Measurements from ENCODE around the gene TSACC. TPM values are rescaled to one million over a fixed set of nuclear protein-coding genes. Genes with fewer than 3 reads are reported as not detected.

The TSACC gene
- total and polyA plus RNA-seq, 9 of the 15 experiments (the other 6 are each of a cell fraction or from before 2014, with no cell fraction given): 0.45 to 7.4 (median 2.6) TPM

DNA sequence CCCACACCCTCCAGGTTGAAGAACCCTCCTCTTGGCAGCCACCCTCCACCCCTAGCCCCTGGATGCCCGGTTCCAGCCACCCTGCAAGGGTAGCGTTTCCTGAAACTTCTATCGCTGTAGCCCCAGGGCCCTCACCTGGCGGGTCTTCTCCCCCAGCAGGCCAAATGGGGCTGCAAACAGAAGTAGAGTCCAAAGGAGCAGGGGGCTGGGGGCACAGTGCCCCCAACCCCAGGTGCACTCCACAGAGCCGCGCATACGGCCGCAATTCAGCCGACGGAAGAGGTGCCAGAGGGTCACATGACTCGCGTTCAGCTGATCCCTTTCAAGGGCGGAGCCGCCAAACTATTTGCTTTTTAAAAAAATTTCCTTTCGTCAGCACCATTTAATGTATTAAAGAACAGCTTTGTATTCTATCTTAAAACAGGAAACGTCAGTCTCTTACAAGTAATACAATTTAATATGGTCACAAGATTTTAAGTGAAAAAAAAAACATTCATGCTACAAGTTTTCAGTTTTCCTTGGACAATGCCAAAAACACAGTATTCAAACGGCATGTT lies 42.9 kb upstream of the TSACC start, which contains the start of gene GLMP (continued):
- TF ChIP-seq, protein P1, sequence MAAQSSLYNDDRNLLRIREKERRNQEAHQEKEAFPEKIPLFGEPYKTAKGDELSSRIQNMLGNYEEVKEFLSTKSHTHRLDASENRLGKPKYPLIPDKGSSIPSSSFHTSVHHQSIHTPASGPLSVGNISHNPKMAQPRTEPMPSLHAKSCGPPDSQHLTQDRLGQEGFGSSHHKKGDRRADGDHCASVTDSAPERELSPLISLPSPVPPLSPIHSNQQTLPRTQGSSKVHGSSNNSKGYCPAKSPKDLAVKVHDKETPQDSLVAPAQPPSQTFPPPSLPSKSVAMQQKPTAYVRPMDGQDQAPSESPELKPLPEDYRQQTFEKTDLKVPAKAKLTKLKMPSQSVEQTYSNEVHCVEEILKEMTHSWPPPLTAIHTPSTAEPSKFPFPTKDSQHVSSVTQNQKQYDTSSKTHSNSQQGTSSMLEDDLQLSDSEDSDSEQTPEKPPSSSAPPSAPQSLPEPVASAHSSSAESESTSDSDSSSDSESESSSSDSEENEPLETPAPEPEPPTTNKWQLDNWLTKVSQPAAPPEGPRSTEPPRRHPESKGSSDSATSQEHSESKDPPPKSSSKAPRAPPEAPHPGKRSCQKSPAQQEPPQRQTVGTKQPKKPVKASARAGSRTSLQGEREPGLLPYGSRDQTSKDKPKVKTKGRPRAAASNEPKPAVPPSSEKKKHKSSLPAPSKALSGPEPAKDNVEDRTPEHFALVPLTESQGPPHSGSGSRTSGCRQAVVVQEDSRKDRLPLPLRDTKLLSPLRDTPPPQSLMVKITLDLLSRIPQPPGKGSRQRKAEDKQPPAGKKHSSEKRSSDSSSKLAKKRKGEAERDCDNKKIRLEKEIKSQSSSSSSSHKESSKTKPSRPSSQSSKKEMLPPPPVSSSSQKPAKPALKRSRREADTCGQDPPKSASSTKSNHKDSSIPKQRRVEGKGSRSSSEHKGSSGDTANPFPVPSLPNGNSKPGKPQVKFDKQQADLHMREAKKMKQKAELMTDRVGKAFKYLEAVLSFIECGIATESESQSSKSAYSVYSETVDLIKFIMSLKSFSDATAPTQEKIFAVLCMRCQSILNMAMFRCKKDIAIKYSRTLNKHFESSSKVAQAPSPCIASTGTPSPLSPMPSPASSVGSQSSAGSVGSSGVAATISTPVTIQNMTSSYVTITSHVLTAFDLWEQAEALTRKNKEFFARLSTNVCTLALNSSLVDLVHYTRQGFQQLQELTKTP (IDR thresholded peaks at IDR 0.05; ENCODE audit: low read depth in 1 of 2, partially characterized antibody in 2 of 2): peak in 1 of 2 experiments; percentile 53
- TF ChIP-seq EP400 (IDR thresholded peaks at IDR 0.05): 0 out of 2 replicates have a peak, but pooled peaks have one; percentile 24
- TF ChIP-seq POLR2H (tag; IDR thresholded peaks at IDR 0.05; ENCODE audit: low read depth): no peak
- 0 out of 2 replicates have a peak, but pooled peaks have one; percentile 42 for TF ChIP-seq DMBX1 (CRISPR knock-in tag; IDR thresholded peaks at IDR 0.05; ENCODE audit: borderline replicate concordance)
- no peak for TF ChIP-seq CBX3 (IDR thresholded peaks at IDR 0.05; ENCODE audit: borderline replicate concordance in 1 of 2, low read length in 2 of 2)
- TF ChIP-seq PHF20 (IDR thresholded peaks at IDR 0.05; ENCODE audit: partially characterized antibody): peak; percentile 97
- TF ChIP-seq, protein P2, sequence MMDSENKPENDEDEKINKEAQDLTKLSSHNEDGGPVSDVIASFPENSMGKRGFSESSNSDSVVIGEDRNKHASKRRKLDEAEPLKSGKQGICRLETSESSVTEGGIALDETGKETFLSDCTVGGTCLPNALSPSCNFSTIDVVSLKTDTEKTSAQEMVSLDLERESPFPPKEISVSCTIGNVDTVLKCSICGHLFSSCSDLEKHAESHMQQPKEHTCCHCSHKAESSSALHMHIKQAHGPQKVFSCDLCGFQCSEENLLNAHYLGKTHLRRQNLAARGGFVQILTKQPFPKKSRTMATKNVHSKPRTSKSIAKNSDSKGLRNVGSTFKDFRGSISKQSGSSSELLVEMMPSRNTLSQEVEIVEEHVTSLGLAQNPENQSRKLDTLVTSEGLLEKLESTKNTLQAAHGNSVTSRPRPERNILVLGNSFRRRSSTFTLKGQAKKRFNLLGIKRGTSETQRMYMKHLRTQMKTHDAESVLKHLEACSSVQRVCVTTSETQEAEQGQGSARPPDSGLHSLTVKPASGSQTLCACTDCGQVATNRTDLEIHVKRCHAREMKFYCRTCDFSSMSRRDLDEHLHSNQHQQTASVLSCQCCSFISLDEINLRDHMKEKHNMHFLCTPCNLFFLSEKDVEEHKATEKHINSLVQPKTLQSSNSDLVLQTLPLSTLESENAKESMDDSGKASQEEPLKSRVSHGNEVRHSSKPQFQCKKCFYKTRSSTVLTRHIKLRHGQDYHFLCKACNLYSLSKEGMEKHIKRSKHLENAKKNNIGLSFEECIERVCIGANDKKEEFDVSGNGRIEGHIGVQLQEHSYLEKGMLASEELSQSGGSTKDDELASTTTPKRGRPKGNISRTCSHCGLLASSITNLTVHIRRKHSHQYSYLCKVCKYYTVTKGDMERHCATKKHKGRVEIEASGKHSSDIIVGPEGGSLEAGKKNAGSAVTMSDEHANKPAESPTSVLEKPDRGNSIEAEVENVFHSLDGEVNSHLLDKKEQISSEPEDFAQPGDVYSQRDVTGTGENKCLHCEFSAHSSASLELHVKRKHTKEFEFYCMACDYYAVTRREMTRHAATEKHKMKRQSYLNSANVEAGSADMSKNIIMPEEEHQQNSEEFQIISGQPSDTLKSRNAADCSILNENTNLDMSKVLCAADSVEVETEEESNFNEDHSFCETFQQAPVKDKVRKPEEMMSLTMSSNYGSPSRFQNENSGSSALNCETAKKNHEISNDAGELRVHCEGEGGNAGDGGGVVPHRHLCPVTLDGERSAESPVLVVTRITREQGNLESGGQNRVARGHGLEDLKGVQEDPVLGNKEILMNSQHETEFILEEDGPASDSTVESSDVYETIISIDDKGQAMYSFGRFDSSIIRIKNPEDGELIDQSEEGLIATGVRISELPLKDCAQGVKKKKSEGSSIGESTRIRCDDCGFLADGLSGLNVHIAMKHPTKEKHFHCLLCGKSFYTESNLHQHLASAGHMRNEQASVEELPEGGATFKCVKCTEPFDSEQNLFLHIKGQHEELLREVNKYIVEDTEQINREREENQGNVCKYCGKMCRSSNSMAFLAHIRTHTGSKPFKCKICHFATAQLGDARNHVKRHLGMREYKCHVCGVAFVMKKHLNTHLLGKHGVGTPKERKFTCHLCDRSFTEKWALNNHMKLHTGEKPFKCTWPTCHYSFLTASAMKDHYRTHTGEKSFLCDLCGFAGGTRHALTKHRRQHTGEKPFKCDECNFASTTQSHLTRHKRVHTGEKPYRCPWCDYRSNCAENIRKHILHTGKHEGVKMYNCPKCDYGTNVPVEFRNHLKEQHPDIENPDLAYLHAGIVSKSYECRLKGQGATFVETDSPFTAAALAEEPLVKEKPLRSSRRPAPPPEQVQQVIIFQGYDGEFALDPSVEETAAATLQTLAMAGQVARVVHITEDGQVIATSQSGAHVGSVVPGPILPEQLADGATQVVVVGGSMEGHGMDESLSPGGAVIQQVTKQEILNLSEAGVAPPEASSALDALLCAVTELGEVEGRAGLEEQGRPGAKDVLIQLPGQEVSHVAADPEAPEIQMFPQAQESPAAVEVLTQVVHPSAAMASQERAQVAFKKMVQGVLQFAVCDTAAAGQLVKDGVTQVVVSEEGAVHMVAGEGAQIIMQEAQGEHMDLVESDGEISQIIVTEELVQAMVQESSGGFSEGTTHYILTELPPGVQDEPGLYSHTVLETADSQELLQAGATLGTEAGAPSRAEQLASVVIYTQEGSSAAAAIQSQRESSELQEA (IDR thresholded peaks at IDR 0.05; ENCODE audit: low read depth): no peak
- TF ChIP-seq, protein P3, sequence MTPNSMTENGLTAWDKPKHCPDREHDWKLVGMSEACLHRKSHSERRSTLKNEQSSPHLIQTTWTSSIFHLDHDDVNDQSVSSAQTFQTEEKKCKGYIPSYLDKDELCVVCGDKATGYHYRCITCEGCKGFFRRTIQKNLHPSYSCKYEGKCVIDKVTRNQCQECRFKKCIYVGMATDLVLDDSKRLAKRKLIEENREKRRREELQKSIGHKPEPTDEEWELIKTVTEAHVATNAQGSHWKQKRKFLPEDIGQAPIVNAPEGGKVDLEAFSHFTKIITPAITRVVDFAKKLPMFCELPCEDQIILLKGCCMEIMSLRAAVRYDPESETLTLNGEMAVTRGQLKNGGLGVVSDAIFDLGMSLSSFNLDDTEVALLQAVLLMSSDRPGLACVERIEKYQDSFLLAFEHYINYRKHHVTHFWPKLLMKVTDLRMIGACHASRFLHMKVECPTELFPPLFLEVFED (CRISPR knock-in tag; conservative IDR thresholded peaks at IDR 0.05): no peak
- TF ChIP-seq SIN3B (IDR thresholded peaks at IDR 0.05; ENCODE audit: low read depth): peak; percentile 87
- TF ChIP-seq HDAC1 (IDR thresholded peaks at IDR 0.05): peak in 1 of 2 experiments; percentile 92; a peak in 2 of 4 replicates

All from K562 (cell line).